ENCODE results near the gene LYSMD4. TPM values are rescaled to one million over a fixed set of nuclear protein-coding genes. Genes with fewer than 3 reads are reported as not detected.

The LYSMD4 gene
- total RNA-seq, 1 donor from 2014 or later = 16.4 TPM

GRCh38 chr15:99682455-99682854, 50.8 kb downstream of the LYSMD4 start:
- Mint-ChIP-seq H3K4me3 (no peak overlapping the region), H3K36me3 (ENCODE audit: low read depth) (peaks cover 59% of the 10 kb centered on the region), H3K4me1 (no peaks in the 10 kb centered on the region), H3K27me3 (ENCODE audit: low read depth) (no peaks in the 10 kb centered on the region), H3K9me3 (peaks cover 28% of the 10 kb centered on the region), H3K27ac (ENCODE audit: unreplicated experiment) (no peak overlapping the region)
- DNase-seq (ENCODE audit: low read depth, low spot score) = no peak
- TF ChIP-seq CTCF (conservative IDR thresholded peaks at IDR 0.05) = no peak

GRCh38 chr15:99681990-99682389, 51.2 kb downstream of the LYSMD4 start:
- Mint-ChIP-seq H3K9me3 (peaks cover 28% of the 10 kb centered on the region), H3K4me1 (no peaks in the 10 kb centered on the region), H3K27ac (ENCODE audit: unreplicated experiment) (no peak overlapping the region), H3K36me3 (ENCODE audit: low read depth) (peaks cover 55% of the 10 kb centered on the region), H3K4me3 (no peak overlapping the region), H3K27me3 (ENCODE audit: low read depth) (no peaks in the 10 kb centered on the region)
- no peak for DNase-seq (ENCODE audit: low read depth, low spot score)
- no peak for TF ChIP-seq CTCF (conservative IDR thresholded peaks at IDR 0.05)

- TF ChIP-seq CTCF (conservative IDR thresholded peaks at IDR 0.05) = no peak
- no peaks in the 10 kb centered on the region for H3K27me3 Mint-ChIP-seq (ENCODE audit: low read depth)
- H3K9me3 Mint-ChIP-seq = peaks cover 14% of the 10 kb centered on the region
- peaks cover 47% of the 10 kb centered on the region for H3K36me3 Mint-ChIP-seq (ENCODE audit: low read depth)
- no peaks in the 10 kb centered on the region for H3K4me1 Mint-ChIP-seq
- H3K27ac Mint-ChIP-seq (ENCODE audit: unreplicated experiment) = no peak overlapping the region
- H3K4me3 Mint-ChIP-seq = no peak overlapping the region
- no peak for DNase-seq (ENCODE audit: low read depth, low spot score)
These were observed 53.0 kb downstream of the LYSMD4 start for GRCh38 chr15:99680276-99680675.

GRCh38 chr15:99677540-99678134, 55.6 kb downstream of the LYSMD4 start:
- TF ChIP-seq CTCF (conservative IDR thresholded peaks at IDR 0.05) = no peak
- Mint-ChIP-seq H3K4me3 (no peak overlapping the region), H3K36me3 (ENCODE audit: low read depth) (peaks cover 30% of the 10 kb centered on the region), H3K9me3 (no peaks in the 10 kb centered on the region), H3K27ac (ENCODE audit: unreplicated experiment) (no peak overlapping the region), H3K4me1 (no peaks in the 10 kb centered on the region), H3K27me3 (ENCODE audit: low read depth) (no peaks in the 10 kb centered on the region)
- DNase-seq (ENCODE audit: low read depth, low spot score) = no peak

Other genes starting within 250 kb of the LYSMD4 start
- 21.5 and 25.2 TPM in 2 replicates for gene MEF2A, start 167.5 kb downstream of the LYSMD4 start, total RNA-seq